ENCODE results near the gene HEPH.

DNA sequence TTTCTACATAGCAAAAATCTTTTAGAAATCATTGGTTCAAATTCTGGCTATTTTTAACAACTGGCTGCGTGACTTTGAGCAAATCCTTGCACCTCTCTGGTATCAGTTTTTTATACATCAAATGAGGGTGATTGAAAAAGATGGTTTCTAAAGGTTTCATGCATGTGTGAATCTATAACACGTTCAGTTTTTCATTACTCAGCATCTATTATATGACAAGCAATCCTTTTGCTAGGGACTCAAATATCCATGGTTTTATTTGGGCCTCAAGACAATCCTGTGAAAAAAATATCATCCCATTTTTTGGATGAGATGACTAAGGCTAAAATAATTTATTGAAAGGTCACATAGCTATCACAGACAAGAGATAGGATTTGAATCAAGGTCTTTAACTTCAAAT is 884 bp downstream of the HEPH start:
- TF ChIP-seq EP300 (IDR thresholded peaks at IDR 0.05; ENCODE audit: low read length) (no peak), ZNF76 (CRISPR knock-in tag; IDR thresholded peaks at IDR 0.05; ENCODE audit: borderline replicate concordance) (no peak), GATA2 (CRISPR knock-in tag; IDR thresholded peaks at IDR 0.05) (no peak), JUND (IDR thresholded peaks at IDR 0.05; ENCODE audit: borderline replicate concordance, low read depth, low read length) (no peak), JUND (tag; IDR thresholded peaks at IDR 0.05; ENCODE audit: borderline replicate concordance, low read depth, low read length) (no peak)
- TF ChIP-seq, protein P1, sequence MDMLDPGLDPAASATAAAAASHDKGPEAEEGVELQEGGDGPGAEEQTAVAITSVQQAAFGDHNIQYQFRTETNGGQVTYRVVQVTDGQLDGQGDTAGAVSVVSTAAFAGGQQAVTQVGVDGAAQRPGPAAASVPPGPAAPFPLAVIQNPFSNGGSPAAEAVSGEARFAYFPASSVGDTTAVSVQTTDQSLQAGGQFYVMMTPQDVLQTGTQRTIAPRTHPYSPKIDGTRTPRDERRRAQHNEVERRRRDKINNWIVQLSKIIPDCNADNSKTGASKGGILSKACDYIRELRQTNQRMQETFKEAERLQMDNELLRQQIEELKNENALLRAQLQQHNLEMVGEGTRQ (CRISPR knock-in tag; IDR thresholded peaks at IDR 0.05) = no peak
- TF ChIP-seq, protein P2, sequence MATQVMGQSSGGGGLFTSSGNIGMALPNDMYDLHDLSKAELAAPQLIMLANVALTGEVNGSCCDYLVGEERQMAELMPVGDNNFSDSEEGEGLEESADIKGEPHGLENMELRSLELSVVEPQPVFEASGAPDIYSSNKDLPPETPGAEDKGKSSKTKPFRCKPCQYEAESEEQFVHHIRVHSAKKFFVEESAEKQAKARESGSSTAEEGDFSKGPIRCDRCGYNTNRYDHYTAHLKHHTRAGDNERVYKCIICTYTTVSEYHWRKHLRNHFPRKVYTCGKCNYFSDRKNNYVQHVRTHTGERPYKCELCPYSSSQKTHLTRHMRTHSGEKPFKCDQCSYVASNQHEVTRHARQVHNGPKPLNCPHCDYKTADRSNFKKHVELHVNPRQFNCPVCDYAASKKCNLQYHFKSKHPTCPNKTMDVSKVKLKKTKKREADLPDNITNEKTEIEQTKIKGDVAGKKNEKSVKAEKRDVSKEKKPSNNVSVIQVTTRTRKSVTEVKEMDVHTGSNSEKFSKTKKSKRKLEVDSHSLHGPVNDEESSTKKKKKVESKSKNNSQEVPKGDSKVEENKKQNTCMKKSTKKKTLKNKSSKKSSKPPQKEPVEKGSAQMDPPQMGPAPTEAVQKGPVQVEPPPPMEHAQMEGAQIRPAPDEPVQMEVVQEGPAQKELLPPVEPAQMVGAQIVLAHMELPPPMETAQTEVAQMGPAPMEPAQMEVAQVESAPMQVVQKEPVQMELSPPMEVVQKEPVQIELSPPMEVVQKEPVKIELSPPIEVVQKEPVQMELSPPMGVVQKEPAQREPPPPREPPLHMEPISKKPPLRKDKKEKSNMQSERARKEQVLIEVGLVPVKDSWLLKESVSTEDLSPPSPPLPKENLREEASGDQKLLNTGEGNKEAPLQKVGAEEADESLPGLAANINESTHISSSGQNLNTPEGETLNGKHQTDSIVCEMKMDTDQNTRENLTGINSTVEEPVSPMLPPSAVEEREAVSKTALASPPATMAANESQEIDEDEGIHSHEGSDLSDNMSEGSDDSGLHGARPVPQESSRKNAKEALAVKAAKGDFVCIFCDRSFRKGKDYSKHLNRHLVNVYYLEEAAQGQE (IDR thresholded peaks at IDR 0.05; ENCODE audit: borderline replicate concordance) = no peak
- TF ChIP-seq, protein P2 (CRISPR knock-in tag; IDR thresholded peaks at IDR 0.05; ENCODE audit: low read depth) = no peak
